ENCODE results near the gene UBE2V1.

- TF ChIP-seq POLR2A (IDR thresholded peaks at IDR 0.05; ENCODE audit: low read depth, low read length) (no peak), POLR2AphosphoS5 (IDR thresholded peaks at IDR 0.05; ENCODE audit: low read depth, low read length) (no peak), PAX5 (IDR thresholded peaks at IDR 0.05; ENCODE audit: insufficient read depth, low read length, severe bottlenecking) (no peak)
Measured at GRCh38 chr20:50065325-50065615, 47.7 kb downstream of the UBE2V1 start.

Data from GM12891 (cell line).